Measurements from ENCODE around the gene GPR32.

The GPR32 gene

GRCh38 chr19:50820086-50820485 is 49.8 kb downstream of the GPR32 start:
- H3K4me3 ChIP-seq (replicated peaks; ENCODE audit: low read depth, low read length): no peak overlapping the region
- no peak for TF ChIP-seq CTCF (IDR thresholded peaks at IDR 0.05; ENCODE audit: low read length, missing control alignments)
- no peak for DNase-seq (ENCODE audit: low read depth)

GRCh38 chr19:50820549-50821247 is 50.4 kb downstream of the GPR32 start:
- no peak for TF ChIP-seq CTCF (IDR thresholded peaks at IDR 0.05; ENCODE audit: low read length, missing control alignments)
- H3K4me3 ChIP-seq (replicated peaks; ENCODE audit: low read depth, low read length): no peak overlapping the region
- no peak for DNase-seq (ENCODE audit: low read depth)

GRCh38 chr19:50821248-50821612 is 51.0 kb downstream of the GPR32 start:
- H3K4me3 ChIP-seq (replicated peaks; ENCODE audit: low read depth, low read length): no peak overlapping the region
- no peak for DNase-seq (ENCODE audit: low read depth)
- no peak for TF ChIP-seq CTCF (IDR thresholded peaks at IDR 0.05; ENCODE audit: low read length, missing control alignments)

Measured in fibroblast of pulmonary artery (primary cell).